ENCODE measurements around the gene ZNF394. TPM values are rescaled to one million over a fixed set of nuclear protein-coding genes. Genes with fewer than 3 reads are reported as not detected.

The ZNF394 gene
- total RNA-seq, 1 experiment from 2014 or later, result 24.2 TPM

GRCh38 chr7:99455874-99456273 lies 44.2 kb downstream of the ZNF394 start:
- no peak overlapping the region for H2BK12ac ChIP-seq (ENCODE audit: insufficient read length, low read depth, low read length)
- no peak overlapping the region for H3K4ac ChIP-seq (ENCODE audit: low read depth, low read length)
- H4K8ac ChIP-seq (replicated peaks; ENCODE audit: insufficient read length, low read depth, low read length), result no peak overlapping the region
- H2BK120ac ChIP-seq (ENCODE audit: low read depth, low read length, poor library complexity, severe bottlenecking), result no peak overlapping the region
- H3K9ac ChIP-seq (ENCODE audit: extremely low read depth, insufficient read length, low read length), result no peak overlapping the region
- H3K27ac Mint-ChIP-seq, result peak overlapping the region in 1 of 3 experiments; percentile 47; a peak in 1 of 7 replicates
- H3K18ac ChIP-seq (ENCODE audit: insufficient read length, low read depth, low read length), result no peak overlapping the region
- no peak overlapping the region for H4K5ac ChIP-seq (ENCODE audit: insufficient read length, low read depth, low read length)
- H4K20me1 ChIP-seq (ENCODE audit: control insufficient read depth, insufficient read depth, insufficient read length), result no peaks in the 10 kb centered on the region
- H3K27me3 Mint-ChIP-seq (ENCODE audit: low read depth), result no peaks in the 10 kb centered on the region; the same call in none of the 2 replicates
- peaks cover 47 to 95% (median 86%) of the 10 kb centered on the region in 3 experiments; a peak in 6 of 7 replicates for H3K36me3 Mint-ChIP-seq (ENCODE audit: insufficient read depth in 1 of 3, low read depth in 3 of 3)
- no peak overlapping the region for H2AK5ac ChIP-seq (ENCODE audit: insufficient read length, low read length)
- no peak overlapping the region for H3K4me2 ChIP-seq (ENCODE audit: insufficient read depth, insufficient read length, low read length)
- H3K23ac ChIP-seq (ENCODE audit: insufficient read length, low read depth, low read length), result no peak overlapping the region
- no peaks in the 10 kb centered on the region for H3K4me1 Mint-ChIP-seq
- H3K14ac ChIP-seq (ENCODE audit: insufficient read depth, low read length), result no peak overlapping the region
- H3K9me3 Mint-ChIP-seq, result 0 out of 5 replicates have a peak, but pooled peaks cover 0 to 3% of the 10 kb centered on the region in 2 experiments
- no peak overlapping the region for H2BK15ac ChIP-seq (ENCODE audit: low read depth, low read length)
- H2BK5ac ChIP-seq (ENCODE audit: insufficient read length, low read length), result no peak overlapping the region
- H3K79me1 ChIP-seq (ENCODE audit: insufficient read depth, low read depth, low read length, poor library complexity, severe bottlenecking), result peaks cover 5% of the 10 kb centered on the region
- TF ChIP-seq CTCF (conservative IDR thresholded peaks at IDR 0.05), result no peak
- H2BK20ac ChIP-seq (ENCODE audit: low read depth, low read length, poor library complexity, severe bottlenecking), result no peak overlapping the region
- H3K56ac ChIP-seq (ENCODE audit: insufficient read length, low read depth, low read length), result no peak overlapping the region
- no peak overlapping the region for H2AFZ ChIP-seq (ENCODE audit: low read length)
- no peaks in the 10 kb centered on the region for H3K23me2 ChIP-seq (ENCODE audit: insufficient read length, low read depth, low read length, poor library complexity, severe bottlenecking)
- WGBS (ENCODE audit: extremely low coverage, insufficient read length, low lambda C conversion rate), result no CpG with 5 or more reads among the region's 9 CpGs
- DNase-seq, result no peak
- H3K4me1 ChIP-seq (ENCODE audit: insufficient read depth, low read length), result no peaks in the 10 kb centered on the region
- H3K79me2 ChIP-seq (ENCODE audit: insufficient read depth, low read length), result no peaks in the 10 kb centered on the region; the same call in 1 of the 2 replicates
- no peaks in the 10 kb centered on the region for H3K27me3 ChIP-seq (ENCODE audit: insufficient read depth, low read length)
- H3T11ph ChIP-seq (ENCODE audit: low read length), result no peak overlapping the region
- no peak overlapping the region for H3K4me3 Mint-ChIP-seq
- H3K9me3 ChIP-seq (ENCODE audit: control insufficient read depth, low read depth, low read length), result no peaks in the 10 kb centered on the region
- H4K91ac ChIP-seq (ENCODE audit: insufficient read length, low read depth, low read length), result no peak overlapping the region
- no peak overlapping the region for H3K27ac ChIP-seq (ENCODE audit: insufficient read length, low read depth, low read length)

Data from H9 (cell line).